Measurements from ENCODE around the gene DLG2. TPM values are rescaled to one million over a fixed set of nuclear protein-coding genes. Genes with fewer than 3 reads are reported as not detected.

The DLG2 gene
- total RNA-seq, 1 experiment from 2014 or later = 17.5 TPM

GRCh38 chr11:84906995-84907394 lies 720.1 kb downstream of the DLG2 start (continued):
- no peak for TF ChIP-seq CBFB (CRISPR knock-in tag; IDR thresholded peaks at IDR 0.05; ENCODE audit: low read depth)
- TF ChIP-seq ZNF396 (CRISPR knock-in tag; IDR thresholded peaks at IDR 0.05; ENCODE audit: borderline replicate concordance) = no peak
- TF ChIP-seq SMAD3 (CRISPR knock-in tag; IDR thresholded peaks at IDR 0.05; ENCODE audit: borderline replicate concordance) = no peak
- TF ChIP-seq E2F5 (CRISPR knock-in tag; IDR thresholded peaks at IDR 0.05) = no peak
- TF ChIP-seq IRF1 (CRISPR knock-in tag; IDR thresholded peaks at IDR 0.05) = no peak
- TF ChIP-seq ATF1 (CRISPR knock-in tag; IDR thresholded peaks at IDR 0.05) = no peak
- no peak for TF ChIP-seq FOXP4 (CRISPR knock-in tag; IDR thresholded peaks at IDR 0.05)
- TF ChIP-seq, protein P1, sequence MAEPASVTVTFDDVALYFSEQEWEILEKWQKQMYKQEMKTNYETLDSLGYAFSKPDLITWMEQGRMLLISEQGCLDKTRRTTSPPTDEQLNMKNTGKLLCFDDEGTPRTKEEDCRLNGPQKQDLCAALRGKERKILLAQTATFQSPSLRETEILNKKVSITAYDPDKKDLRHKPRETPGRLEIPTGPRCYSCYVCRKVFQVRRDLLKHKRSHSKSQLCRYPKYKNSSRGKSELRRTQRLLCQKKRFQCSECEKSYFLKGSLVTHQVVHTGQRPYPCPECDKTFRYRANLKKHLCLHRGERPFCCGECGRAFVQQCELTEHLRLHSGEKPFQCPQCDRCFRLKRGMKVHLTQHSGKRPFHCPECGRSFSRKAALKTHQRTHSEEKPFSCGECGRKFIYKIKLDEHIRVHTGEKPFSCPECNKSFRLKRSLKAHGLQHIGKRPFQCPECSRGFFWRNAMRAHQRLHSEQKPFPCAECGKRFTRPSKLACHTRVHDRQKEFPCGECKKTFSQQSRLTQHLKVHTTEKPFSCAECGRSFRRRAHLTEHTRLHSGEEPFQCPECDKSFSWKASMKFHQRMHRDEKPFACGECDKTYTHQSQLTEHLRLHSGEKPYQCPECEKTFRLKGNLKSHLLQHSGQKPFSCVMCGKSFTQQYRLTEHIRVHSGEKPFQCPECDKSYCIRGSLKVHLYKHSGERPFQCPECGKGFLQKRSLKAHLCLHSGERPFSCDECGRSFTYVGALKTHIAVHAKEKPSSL (CRISPR knock-in tag; conservative IDR thresholded peaks at IDR 0.05) = no peak
- TF ChIP-seq ZNF281 (CRISPR knock-in tag; IDR thresholded peaks at IDR 0.05) = no peak
- no peak for TF ChIP-seq SP1 (CRISPR knock-in tag; conservative IDR thresholded peaks at IDR 0.05)
- TF ChIP-seq, protein P2, sequence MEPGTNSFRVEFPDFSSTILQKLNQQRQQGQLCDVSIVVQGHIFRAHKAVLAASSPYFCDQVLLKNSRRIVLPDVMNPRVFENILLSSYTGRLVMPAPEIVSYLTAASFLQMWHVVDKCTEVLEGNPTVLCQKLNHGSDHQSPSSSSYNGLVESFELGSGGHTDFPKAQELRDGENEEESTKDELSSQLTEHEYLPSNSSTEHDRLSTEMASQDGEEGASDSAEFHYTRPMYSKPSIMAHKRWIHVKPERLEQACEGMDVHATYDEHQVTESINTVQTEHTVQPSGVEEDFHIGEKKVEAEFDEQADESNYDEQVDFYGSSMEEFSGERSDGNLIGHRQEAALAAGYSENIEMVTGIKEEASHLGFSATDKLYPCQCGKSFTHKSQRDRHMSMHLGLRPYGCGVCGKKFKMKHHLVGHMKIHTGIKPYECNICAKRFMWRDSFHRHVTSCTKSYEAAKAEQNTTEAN (CRISPR knock-in tag; IDR thresholded peaks at IDR 0.05) = no peak

GRCh38 chr11:84905411-84905810 lies 721.7 kb downstream of the DLG2 start:
- Mint-ChIP-seq H3K9me3 (no peaks in the 10 kb centered on the region), H3K27me3 (ENCODE audit: low read depth) (no peaks in the 10 kb centered on the region), H3K27ac (no peak overlapping the region), H3K4me1 (peaks cover 19% of the 10 kb centered on the region), H3K4me3 (no peak overlapping the region), H3K36me3 (no peaks in the 10 kb centered on the region)
- DNase-seq (ENCODE audit: low spot score) = no peak
- ChIA-PET CTCF (interaction anchor here (0.7 kb wide), 1 partner anchor 1069 kb away, joined by 4 read pairs; no protein-coding TSS in a partner anchor), POLR2A (no interaction called here)
- ATAC-seq = no peak
- no peak for TF ChIP-seq CBFB (CRISPR knock-in tag; IDR thresholded peaks at IDR 0.05; ENCODE audit: low read depth)
- TF ChIP-seq, protein P3, sequence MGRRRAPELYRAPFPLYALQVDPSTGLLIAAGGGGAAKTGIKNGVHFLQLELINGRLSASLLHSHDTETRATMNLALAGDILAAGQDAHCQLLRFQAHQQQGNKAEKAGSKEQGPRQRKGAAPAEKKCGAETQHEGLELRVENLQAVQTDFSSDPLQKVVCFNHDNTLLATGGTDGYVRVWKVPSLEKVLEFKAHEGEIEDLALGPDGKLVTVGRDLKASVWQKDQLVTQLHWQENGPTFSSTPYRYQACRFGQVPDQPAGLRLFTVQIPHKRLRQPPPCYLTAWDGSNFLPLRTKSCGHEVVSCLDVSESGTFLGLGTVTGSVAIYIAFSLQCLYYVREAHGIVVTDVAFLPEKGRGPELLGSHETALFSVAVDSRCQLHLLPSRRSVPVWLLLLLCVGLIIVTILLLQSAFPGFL (CRISPR knock-in tag; IDR thresholded peaks at IDR 0.05; ENCODE audit: borderline replicate concordance) = no peak
- TF ChIP-seq SMAD3 (CRISPR knock-in tag; IDR thresholded peaks at IDR 0.05; ENCODE audit: borderline replicate concordance) = no peak
- TF ChIP-seq, protein P4, sequence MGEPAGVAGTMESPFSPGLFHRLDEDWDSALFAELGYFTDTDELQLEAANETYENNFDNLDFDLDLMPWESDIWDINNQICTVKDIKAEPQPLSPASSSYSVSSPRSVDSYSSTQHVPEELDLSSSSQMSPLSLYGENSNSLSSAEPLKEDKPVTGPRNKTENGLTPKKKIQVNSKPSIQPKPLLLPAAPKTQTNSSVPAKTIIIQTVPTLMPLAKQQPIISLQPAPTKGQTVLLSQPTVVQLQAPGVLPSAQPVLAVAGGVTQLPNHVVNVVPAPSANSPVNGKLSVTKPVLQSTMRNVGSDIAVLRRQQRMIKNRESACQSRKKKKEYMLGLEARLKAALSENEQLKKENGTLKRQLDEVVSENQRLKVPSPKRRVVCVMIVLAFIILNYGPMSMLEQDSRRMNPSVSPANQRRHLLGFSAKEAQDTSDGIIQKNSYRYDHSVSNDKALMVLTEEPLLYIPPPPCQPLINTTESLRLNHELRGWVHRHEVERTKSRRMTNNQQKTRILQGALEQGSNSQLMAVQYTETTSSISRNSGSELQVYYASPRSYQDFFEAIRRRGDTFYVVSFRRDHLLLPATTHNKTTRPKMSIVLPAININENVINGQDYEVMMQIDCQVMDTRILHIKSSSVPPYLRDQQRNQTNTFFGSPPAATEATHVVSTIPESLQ (CRISPR knock-in tag; IDR thresholded peaks at IDR 0.05) = no peak
- no peak for TF ChIP-seq ZNF232 (CRISPR knock-in tag; IDR thresholded peaks at IDR 0.05)
- TF ChIP-seq ESRRA (CRISPR knock-in tag; IDR thresholded peaks at IDR 0.05; ENCODE audit: borderline replicate concordance) = no peak
- no peak for TF ChIP-seq NFYB (CRISPR knock-in tag; conservative IDR thresholded peaks at IDR 0.05; ENCODE audit: low read depth)
- TF ChIP-seq, protein P5, sequence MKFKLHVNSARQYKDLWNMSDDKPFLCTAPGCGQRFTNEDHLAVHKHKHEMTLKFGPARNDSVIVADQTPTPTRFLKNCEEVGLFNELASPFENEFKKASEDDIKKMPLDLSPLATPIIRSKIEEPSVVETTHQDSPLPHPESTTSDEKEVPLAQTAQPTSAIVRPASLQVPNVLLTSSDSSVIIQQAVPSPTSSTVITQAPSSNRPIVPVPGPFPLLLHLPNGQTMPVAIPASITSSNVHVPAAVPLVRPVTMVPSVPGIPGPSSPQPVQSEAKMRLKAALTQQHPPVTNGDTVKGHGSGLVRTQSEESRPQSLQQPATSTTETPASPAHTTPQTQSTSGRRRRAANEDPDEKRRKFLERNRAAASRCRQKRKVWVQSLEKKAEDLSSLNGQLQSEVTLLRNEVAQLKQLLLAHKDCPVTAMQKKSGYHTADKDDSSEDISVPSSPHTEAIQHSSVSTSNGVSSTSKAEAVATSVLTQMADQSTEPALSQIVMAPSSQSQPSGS (CRISPR knock-in tag; IDR thresholded peaks at IDR 0.05; ENCODE audit: borderline replicate concordance, low read depth) = no peak
- TF ChIP-seq NR2C2 (CRISPR knock-in tag; IDR thresholded peaks at IDR 0.05) = no peak
- TF ChIP-seq HMGA2 (CRISPR knock-in tag; IDR thresholded peaks at IDR 0.05) = no peak
- TF ChIP-seq ZNF671 (CRISPR knock-in tag; IDR thresholded peaks at IDR 0.05) = no peak
- TF ChIP-seq TCF7 (CRISPR knock-in tag; IDR thresholded peaks at IDR 0.05; ENCODE audit: low read depth) = no peak
- TF ChIP-seq CREB1 (CRISPR knock-in tag; IDR thresholded peaks at IDR 0.05) = no peak

Data from WTC11 (cell line).